Fibroblast of lung (primary cell): ENCODE results near the gene PMM2.

Experiments used
- CTCF ChIP-seq, 2 donors: IDR thresholded peaks in 1 of 2; conservative IDR thresholded peaks in 1 of 2; 1 replicate in 1 of 2; 2 replicates in 1 of 2; pipeline ENCODE4 v1.5.1; 2011 to 2012; ENCODE audit warnings: low read length in 2 of 2, control low read depth in 1 of 2, inconsistent platforms in 1 of 2, low read depth in 1 of 2, mild to moderate bottlenecking in 1 of 2
- EZH2 ChIP-seq: IDR thresholded peaks from 2 replicates; pipeline ENCODE4 v1.5.1; 2012; ENCODE audit warnings: low read length, control low read depth, mild to moderate bottlenecking; ENCODE audit errors: missing control alignments

- TF ChIP-seq EZH2: no peak
- no peak for TF ChIP-seq CTCF (conservative IDR thresholded peaks at IDR 0.05 in 1 of 2, IDR thresholded peaks at IDR 0.05 in 1 of 2; ENCODE audit: low read depth in 1 of 2, low read length in 2 of 2)
These were observed 15.0 kb upstream of the PMM2 start for GRCh38 chr16:8782673-8783072.
